Fibroblast of lung (primary cell): ENCODE measurements around the gene ITGB7. TPM values are rescaled to one million over a fixed set of nuclear protein-coding genes. Genes with fewer than 3 reads are reported as not detected.

Experiments used
- DNase-seq, 2 donors: peaks; one replicate each; pipeline versions ENCODE4 v3.0.0 to v3.0.0-alpha.2; 2010; ENCODE audit warnings: low read depth in 2 of 2
- H2AFZ ChIP-seq: 2 replicates; pipeline ENCODE4 v1.5.1; 2012; ENCODE audit warnings: low read length, control low read depth, inconsistent platforms
- H3K27ac ChIP-seq: 2 replicates; pipeline ENCODE4 v1.5.1; 2011; ENCODE audit warnings: low read length, control low read depth; ENCODE audit not compliant: insufficient read depth
- H3K27me3 ChIP-seq: 2 replicates; pipeline ENCODE4 v1.5.1; 2011; ENCODE audit warnings: mild to moderate bottlenecking, low read length; ENCODE audit not compliant: control insufficient read depth, insufficient read depth
- H3K36me3 ChIP-seq: 2 replicates; pipeline ENCODE4 v1.5.1; 2011; ENCODE audit warnings: low read length; ENCODE audit not compliant: control insufficient read depth, insufficient read depth
- H3K4me1 ChIP-seq: 2 replicates; pipeline ENCODE4 v1.5.1; 2011; ENCODE audit warnings: low read length; ENCODE audit not compliant: control insufficient read depth, insufficient read depth; ENCODE audit errors: extremely low read depth
- H3K4me2 ChIP-seq: 2 replicates; pipeline ENCODE4 v1.5.1; 2011; ENCODE audit warnings: low read length, control low read depth; ENCODE audit not compliant: insufficient read depth; ENCODE audit errors: extremely low read depth
- H3K4me3 ChIP-seq, 4 experiments: fragments of 200-600 bp in 1 of 4; sonication (generic) in 1 of 4; replicated peaks in 1 of 4; 2 replicates each; pipeline ENCODE4 v1.5.1; 2011 to 2016; ENCODE audit warnings: low read length in 4 of 4, low read depth in 3 of 4, mild to moderate bottlenecking in 3 of 4, control low read depth in 2 of 4, inconsistent platforms in 1 of 4, mixed read lengths in 1 of 4; ENCODE audit not compliant: insufficient read depth in 1 of 4; ENCODE audit errors: control extremely low read depth in 1 of 4
- H3K79me2 ChIP-seq: 2 replicates; pipeline ENCODE4 v1.5.1; 2012; ENCODE audit warnings: mild to moderate bottlenecking, low read length, inconsistent platforms; ENCODE audit not compliant: control insufficient read depth, insufficient read depth
- H3K9ac ChIP-seq: 2 replicates; pipeline ENCODE4 v1.5.1; 2011; ENCODE audit warnings: mild to moderate bottlenecking, low read length, control low read depth; ENCODE audit not compliant: insufficient read depth
- H3K9me3 ChIP-seq: 2 replicates; pipeline ENCODE4 v1.5.1; 2012; ENCODE audit warnings: low read depth, low read length; ENCODE audit not compliant: control insufficient read depth, insufficient read depth
- H4K20me1 ChIP-seq: 2 replicates; pipeline ENCODE4 v1.5.1; 2011; ENCODE audit warnings: low read length; ENCODE audit not compliant: control insufficient read depth, insufficient read depth; ENCODE audit errors: extremely low read depth
- CTCF ChIP-seq, 2 donors: IDR thresholded peaks in 1 of 2; conservative IDR thresholded peaks in 1 of 2; 1 replicate in 1 of 2; 2 replicates in 1 of 2; pipeline ENCODE4 v1.5.1; 2011 to 2012; ENCODE audit warnings: low read length in 2 of 2, control low read depth in 1 of 2, inconsistent platforms in 1 of 2, low read depth in 1 of 2, mild to moderate bottlenecking in 1 of 2
- EZH2 ChIP-seq: IDR thresholded peaks from 2 replicates; pipeline ENCODE4 v1.5.1; 2012; ENCODE audit warnings: low read length, control low read depth, mild to moderate bottlenecking; ENCODE audit errors: missing control alignments
- polyA plus RNA-seq, 2 donors: library from polyadenylated mRNA; depleted of rRNA in 1 of 2; stranded (reverse) in 1 of 2; unstranded in 1 of 2; fragments of >200 nt; gene quantifications; 2 replicates each; pipeline ENCODE4 v1.2.1, GENCODE V29; 2011 to 2012; ENCODE audit warnings: missing spikeins in 1 of 2
- total RNA-seq: library from RNA; depleted of rRNA; stranded (reverse); fragments of >200 nt; gene quantifications from 2 replicates; pipeline ENCODE4 v1.2.1, GENCODE V29; 2014

The ITGB7 gene
- total and polyA plus RNA-seq, 2 donors (not counting 1 experiment from before 2014, with no cell fraction given), result 0.20 to 0.50 TPM

GRCh38 chr12:53215497-53215896 is 8.4 kb upstream of the ITGB7 start:
- H3K79me2 ChIP-seq, result peaks cover 43% of the 10 kb centered on the region
- H2AFZ ChIP-seq, result no peak overlapping the region
- DNase-seq, result no peak

DNA sequence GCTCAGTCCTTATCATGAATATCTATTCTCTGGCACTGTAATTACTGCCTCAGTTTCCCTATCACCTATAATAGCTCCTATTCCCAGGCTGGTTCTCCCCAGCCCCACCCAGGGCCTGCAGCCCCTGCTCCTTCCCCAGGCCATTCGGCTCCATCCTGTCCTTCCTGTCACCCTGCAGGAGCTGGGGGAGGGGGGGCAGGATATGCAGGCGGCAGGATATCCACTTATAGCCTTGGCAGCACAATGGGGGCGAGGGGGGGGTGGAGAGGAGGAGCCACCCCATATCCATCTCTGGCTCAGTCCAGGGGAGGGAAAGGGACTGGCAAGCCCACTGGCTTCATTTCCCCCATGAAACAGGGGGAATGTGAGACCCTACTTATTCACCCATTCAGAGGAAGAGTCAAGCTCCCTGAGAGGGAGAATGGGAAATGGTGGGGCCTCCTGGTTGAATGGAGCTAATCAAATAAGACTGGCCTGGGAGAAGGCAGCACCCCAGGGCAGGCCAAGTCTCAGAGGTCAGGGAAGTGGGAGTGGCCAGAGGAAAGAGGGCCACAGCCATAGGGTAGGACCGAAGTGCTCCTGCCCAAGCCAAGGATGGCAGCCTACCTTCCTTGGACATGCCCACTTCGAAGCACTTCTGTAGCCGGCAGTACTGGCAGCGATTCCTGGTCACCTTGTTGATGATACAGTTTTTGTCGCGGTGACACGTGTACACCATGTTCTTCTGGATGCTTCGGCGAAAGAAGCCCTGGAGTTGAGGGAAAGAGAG is 7.8 kb upstream of the ITGB7 start:
- Histone ChIP-seq H3K9me3 (no peaks in the 10 kb centered on the region), H3K4me2 (no peak overlapping the region), H3K4me1 (peaks cover 17% of the 10 kb centered on the region), H3K27me3 (no peaks in the 10 kb centered on the region), H3K27ac (no peak overlapping the region), H3K4me3 (no peak overlapping the region), H2AFZ (no peak overlapping the region), H4K20me1 (no peaks in the 10 kb centered on the region), H3K36me3 (peaks cover 39% of the 10 kb centered on the region), H3K79me2 (peaks cover 43% of the 10 kb centered on the region), H3K9ac (no peak overlapping the region)
- TF ChIP-seq EZH2, result no peak
- no peak for TF ChIP-seq CTCF (conservative IDR thresholded peaks at IDR 0.05 in 1 of 2, IDR thresholded peaks at IDR 0.05 in 1 of 2; ENCODE audit: low read depth in 1 of 2, low read length in 2 of 2)
- DNase-seq, result no peak

More at GRCh38 chr12:53215497-53215896, 8.4 kb upstream of the ITGB7 start:
- peaks cover 17% of the 10 kb centered on the region for H3K4me1 ChIP-seq
- no peak overlapping the region for H3K9ac ChIP-seq
- H4K20me1 ChIP-seq, result no peaks in the 10 kb centered on the region
- no peak overlapping the region for H3K4me3 ChIP-seq
- no peaks in the 10 kb centered on the region for H3K27me3 ChIP-seq
- H3K36me3 ChIP-seq, result peaks cover 36% of the 10 kb centered on the region
- H3K9me3 ChIP-seq, result no peaks in the 10 kb centered on the region
- TF ChIP-seq EZH2, result no peak
- no peak for TF ChIP-seq CTCF (conservative IDR thresholded peaks at IDR 0.05 in 1 of 2, IDR thresholded peaks at IDR 0.05 in 1 of 2; ENCODE audit: low read depth in 1 of 2, low read length in 2 of 2)
- no peak overlapping the region for H3K27ac ChIP-seq
- no peak overlapping the region for H3K4me2 ChIP-seq

DNA sequence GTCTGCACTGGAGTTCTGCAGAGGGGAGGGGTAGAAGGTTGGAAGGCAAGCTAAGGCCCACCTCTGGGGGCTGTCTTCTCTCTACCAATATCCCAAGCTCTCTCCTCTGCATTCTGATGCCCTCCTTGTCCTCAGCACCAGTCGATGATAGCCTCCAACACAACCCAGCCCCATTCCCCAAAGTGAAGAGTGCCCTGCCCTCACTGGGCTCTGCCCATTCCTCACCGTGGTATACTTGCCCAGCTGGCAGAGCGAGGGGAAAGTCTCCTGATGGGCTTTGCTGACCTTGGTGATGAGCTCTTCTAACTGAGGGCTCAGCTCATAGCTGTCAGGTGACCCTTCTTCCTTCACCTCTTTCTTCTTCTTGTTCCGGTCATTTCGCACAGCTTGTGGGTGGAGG is 7.2 kb upstream of the ITGB7 start:
- peaks cover 39% of the 10 kb centered on the region for H3K36me3 ChIP-seq
- H3K9me3 ChIP-seq, result no peaks in the 10 kb centered on the region
- no peak overlapping the region for H3K9ac ChIP-seq
- H3K79me2 ChIP-seq, result peaks cover 37% of the 10 kb centered on the region
- peaks cover 17% of the 10 kb centered on the region for H3K4me1 ChIP-seq
- no peak overlapping the region for H3K4me2 ChIP-seq
- H3K27me3 ChIP-seq, result no peaks in the 10 kb centered on the region
- H2AFZ ChIP-seq, result no peak overlapping the region
- no peak for DNase-seq
- no peak overlapping the region for H3K27ac ChIP-seq
- H4K20me1 ChIP-seq, result no peaks in the 10 kb centered on the region
- TF ChIP-seq CTCF (conservative IDR thresholded peaks at IDR 0.05 in 1 of 2, IDR thresholded peaks at IDR 0.05 in 1 of 2; ENCODE audit: low read depth in 1 of 2, low read length in 2 of 2) (no peak), EZH2 (no peak)
- no peak overlapping the region for H3K4me3 ChIP-seq
